HFF-Myc (cell line): ENCODE measurements around the gene FNDC8.

ENCODE experiments used
- DNase-seq: peaks from one replicate; pipeline ENCODE4 v3.0.0-alpha.2; 2011; ENCODE audit warnings: low read depth; ENCODE audit errors: extremely low read depth
- H3K4me3 ChIP-seq: replicated peaks from 2 replicates; pipeline ENCODE4 v1.5.1; 2011; ENCODE audit warnings: low read depth, mild to moderate bottlenecking, control low read depth, low read length
- CTCF ChIP-seq: IDR thresholded peaks from 2 replicates; pipeline ENCODE4 v1.5.1; 2012; ENCODE audit warnings: mild to moderate bottlenecking, low read depth, low read length, control low read depth; ENCODE audit errors: missing control alignments

FNDC8 gene

GRCh38 chr17:35129154-35129972, 7.9 kb downstream of the FNDC8 start:
- no peak for DNase-seq
- TF ChIP-seq CTCF, result no peak
- no peak overlapping the region for H3K4me3 ChIP-seq

DNA sequence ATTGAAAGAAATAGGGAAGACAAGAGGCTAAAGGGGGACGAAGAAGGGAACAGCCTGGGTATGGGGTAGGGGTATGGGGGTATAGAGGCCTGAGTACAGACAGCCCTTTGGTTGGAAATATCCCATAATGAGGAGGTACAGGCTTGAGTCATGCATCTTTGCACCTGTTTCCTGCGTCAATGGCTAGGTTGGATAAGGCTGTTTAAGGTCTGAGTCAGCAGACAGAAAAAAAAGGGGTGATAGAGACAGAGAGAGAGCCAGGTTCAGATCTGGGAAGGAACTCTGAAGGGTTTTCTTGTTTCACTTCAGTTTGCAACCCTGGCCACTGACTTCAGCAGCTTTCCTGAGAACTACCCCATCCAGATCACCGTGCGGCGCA, 8.5 kb downstream of the FNDC8 start:
- TF ChIP-seq CTCF, result no peak
- no peak for DNase-seq
- H3K4me3 ChIP-seq, result no peak overlapping the region

- no peak for DNase-seq
- H3K4me3 ChIP-seq, result no peak overlapping the region
- TF ChIP-seq CTCF, result no peak
Measured at GRCh38 chr17:35130392-35130791, 9.0 kb downstream of the FNDC8 start.

- no peak overlapping the region for H3K4me3 ChIP-seq
- no peak for DNase-seq
- no peak for TF ChIP-seq CTCF
Measured at GRCh38 chr17:35132099-35132498, 10.7 kb downstream of the FNDC8 start.

GRCh38 chr17:35132816-35133550, 11.6 kb downstream of the FNDC8 start:
- H3K4me3 ChIP-seq, result no peak overlapping the region
- TF ChIP-seq CTCF, result no peak
- DNase-seq, result no peak

DNA sequence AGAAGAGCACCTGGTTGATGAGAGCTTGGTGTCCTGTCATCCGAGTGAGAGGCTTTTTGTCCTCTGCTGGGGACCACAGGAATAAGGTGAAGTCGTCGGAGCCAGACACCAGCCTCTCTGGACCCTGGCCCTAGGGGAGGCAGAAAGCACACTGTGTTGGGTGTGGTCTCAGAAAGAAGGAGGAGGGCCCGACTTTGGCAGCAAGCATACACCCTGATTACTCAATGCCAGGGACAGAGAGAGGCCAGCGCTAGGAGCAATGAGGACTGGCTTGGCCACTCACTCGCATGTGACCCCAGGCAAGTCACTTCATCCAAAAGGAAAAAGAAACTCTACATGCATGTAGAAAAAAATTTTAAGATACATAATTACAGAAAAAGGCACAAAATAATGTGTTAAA, 13.9 kb downstream of the FNDC8 start:
- DNase-seq, result no peak
- H3K4me3 ChIP-seq, result no peak overlapping the region
- no peak for TF ChIP-seq CTCF
